GM23248 (cell line): ENCODE results near the gene RFX4. TPM values are rescaled to one million over a fixed set of nuclear protein-coding genes. Genes with fewer than 3 reads are reported as not detected.

Source experiments
- DNase-seq: peaks from one replicate; pipeline ENCODE4 v3.0.0-alpha.2; 2015
- H2AFZ ChIP-seq: fragments of 200-600 bp; sonication (generic); 2 replicates; pipeline ENCODE4 v1.6.1; 2016; ENCODE audit warnings: antibody characterized with exemption
- H3F3A ChIP-seq: fragments of 200-600 bp; sonication (generic); 2 replicates; pipeline ENCODE4 v1.6.1; 2016; ENCODE audit warnings: mild to moderate bottlenecking, antibody characterized with exemption, mixed run types; ENCODE audit not compliant: insufficient read depth
- H3K27ac ChIP-seq: fragments of 200-600 bp; sonication (generic); 2 replicates; pipeline ENCODE4 v1.5.1; 2016; ENCODE audit warnings: mild to moderate bottlenecking
- H3K27me3 ChIP-seq: fragments of 200-600 bp; sonication (generic); replicated peaks from 2 replicates; pipeline ENCODE4 v1.6.1; 2016; ENCODE audit warnings: mild to moderate bottlenecking; ENCODE audit not compliant: insufficient read depth
- H3K36me3 ChIP-seq: fragments of 200-600 bp; sonication (generic); 2 replicates; pipeline ENCODE4 v1.6.1; 2016; ENCODE audit warnings: low read depth, mild to moderate bottlenecking
- H3K4me1 ChIP-seq: fragments of 200-600 bp; sonication (generic); 2 replicates; pipeline ENCODE4 v1.6.1; 2016; ENCODE audit warnings: mild to moderate bottlenecking; ENCODE audit not compliant: insufficient read depth
- H3K4me2 ChIP-seq: fragments of 200-600 bp; sonication (generic); one replicate; pipeline ENCODE4 v1.6.1; 2016; ENCODE audit warnings: mild to moderate bottlenecking; ENCODE audit not compliant: unreplicated experiment
- H3K4me3 ChIP-seq: fragments of 200-600 bp; sonication (generic); 2 replicates; pipeline ENCODE4 v1.5.1; 2016; ENCODE audit warnings: mild to moderate bottlenecking
- H3K79me2 ChIP-seq: fragments of 200-600 bp; sonication (generic); 2 replicates; pipeline ENCODE4 v1.6.1; 2016; ENCODE audit warnings: mild to moderate bottlenecking; ENCODE audit not compliant: insufficient read depth
- H3K9ac ChIP-seq: fragments of 200-600 bp; sonication (generic); 2 replicates; pipeline ENCODE4 v1.6.1; 2016; ENCODE audit warnings: mild to moderate bottlenecking
- H3K9me2 ChIP-seq: fragments of 200-600 bp; sonication (generic); 2 replicates; pipeline ENCODE4 v1.6.1; 2016; ENCODE audit warnings: mixed run types, mild to moderate bottlenecking, moderate library complexity; ENCODE audit not compliant: insufficient read depth
- H3K9me3 ChIP-seq: fragments of 200-600 bp; sonication (generic); one replicate; pipeline ENCODE4 v1.6.1; 2017; ENCODE audit warnings: low read depth
- H4K20me1 ChIP-seq: fragments of 200-600 bp; sonication (generic); 2 replicates; pipeline ENCODE4 v1.6.0; 2016; ENCODE audit not compliant: insufficient read depth
- EZH2 ChIP-seq: fragments of 200-600 bp; sonication (generic); IDR thresholded peaks from 2 replicates; pipeline ENCODE4 v1.6.1; 2018; ENCODE audit warnings: antibody characterized with exemption, mild to moderate bottlenecking; ENCODE audit not compliant: insufficient read depth, poor library complexity, severe bottlenecking
- EZH2phosphoT487 ChIP-seq: fragments of 200-600 bp; sonication (generic); IDR thresholded peaks from 2 replicates; pipeline ENCODE4 v1.6.1; 2018; ENCODE audit warnings: antibody characterized with exemption, moderate library complexity, mild to moderate bottlenecking, low read depth; ENCODE audit not compliant: insufficient read depth
- WGBS, 2 experiments: methylation state at CpG; one replicate each; pipeline ENCODE4 v1.1.6; 2015 to 2017; ENCODE audit warnings: low lambda C conversion rate in 2 of 2, low coverage in 1 of 2; ENCODE audit errors: missing lambda C conversion rate in 2 of 2; 5-methylcytosine and 5-hydroxymethylcytosine counted together
- in situ Hi-C: fragments of 300-500 bp; cut with MboI; formaldehyde crosslinking; loops from 2 replicates; pipeline ENCODE4 v1.15.0; 2020
- polyA plus RNA-seq: library from polyadenylated mRNA; unstranded; fragments of >200 nt; fragmentation: Nextera tagmentation; extraction: Ambion mirVana; gene quantifications from 2 replicates; pipeline ENCODE4 v1.2.1, GENCODE V29; 2016
- total RNA-seq: library from RNA; depleted of rRNA; stranded (reverse); fragments of >200 nt; shearing (Covaris generic); gene quantifications from 2 replicates; pipeline ENCODE4 v1.2.3, GENCODE V29; 2014

RFX4 gene
- total and polyA plus RNA-seq, 2 experiments from 2014 or later, result not detected

DNA sequence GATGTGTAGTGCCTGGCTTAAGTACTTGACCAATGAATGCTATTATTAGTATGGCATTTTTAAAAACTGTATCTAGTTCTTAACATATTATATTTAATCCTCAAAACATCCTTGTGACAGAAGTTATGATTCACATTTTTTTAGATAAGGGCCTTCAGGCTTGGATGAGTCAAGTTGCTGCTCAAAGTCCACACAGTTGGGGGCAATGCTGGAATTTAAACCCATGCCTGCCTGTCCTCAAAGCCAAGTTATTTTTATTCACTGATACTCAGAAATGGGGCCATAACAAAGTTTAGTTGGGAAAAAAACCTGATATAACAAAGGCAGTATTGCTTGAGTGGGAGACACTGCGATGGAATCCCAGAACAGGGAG is 50.6 kb downstream of the RFX4 start:
- DNase-seq, result no peak
- TF ChIP-seq EZH2phosphoT487, result no peak
- TF ChIP-seq EZH2, result no peak
- no peaks in the 10 kb centered on the region for H3F3A ChIP-seq
- H3K4me2 ChIP-seq, result no peak overlapping the region
- H3K4me1 ChIP-seq, result no peaks in the 10 kb centered on the region
- H3K9ac ChIP-seq, result no peak overlapping the region
- in situ Hi-C loops, result no loop called here
- H3K4me3 ChIP-seq, result no peak overlapping the region
- H3K9me3 ChIP-seq, result no peaks in the 10 kb centered on the region
- H3K79me2 ChIP-seq, result no peaks in the 10 kb centered on the region
- whole genome bisulfite sequencing, 2 experiments, result 60 to 63% methylated on average over 1 of the region's 1 CpG
- H2AFZ ChIP-seq, result no peak overlapping the region
- H4K20me1 ChIP-seq, result no peaks in the 10 kb centered on the region
- no peaks in the 10 kb centered on the region for H3K9me2 ChIP-seq
- peaks cover 16% of the 10 kb centered on the region for H3K27me3 ChIP-seq
- H3K36me3 ChIP-seq, result no peaks in the 10 kb centered on the region
- H3K27ac ChIP-seq, result no peak overlapping the region

DNA sequence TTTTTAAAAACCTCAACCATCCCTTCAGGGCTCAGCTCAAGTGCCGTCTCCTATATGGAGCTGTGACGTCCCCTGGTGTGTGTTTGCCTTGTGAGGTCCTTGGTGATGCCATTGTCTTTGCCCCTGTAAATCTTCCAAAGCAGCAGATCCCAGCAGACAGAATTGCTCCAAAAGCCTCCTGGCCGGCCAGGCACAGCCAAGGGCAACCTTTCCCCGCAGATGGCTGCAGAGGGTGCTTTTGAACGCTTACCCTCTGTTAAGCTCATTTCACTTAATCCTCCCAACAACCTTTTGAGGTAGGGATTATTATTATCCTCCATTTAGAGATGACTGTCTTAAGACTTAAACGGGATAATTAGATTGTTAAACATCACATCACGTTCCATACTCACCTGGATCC is 51.4 kb downstream of the RFX4 start:
- H3K9me3 ChIP-seq, result no peaks in the 10 kb centered on the region
- H3K9ac ChIP-seq, result no peak overlapping the region
- no peak overlapping the region for H3K4me2 ChIP-seq
- H3K27ac ChIP-seq, result no peak overlapping the region
- no peak for DNase-seq
- H2AFZ ChIP-seq, result no peak overlapping the region
- H3K4me3 ChIP-seq, result no peak overlapping the region
- H4K20me1 ChIP-seq, result no peaks in the 10 kb centered on the region
- H3K9me2 ChIP-seq, result no peaks in the 10 kb centered on the region
- in situ Hi-C loops, result no loop called here
- H3K36me3 ChIP-seq, result no peaks in the 10 kb centered on the region
- no peaks in the 10 kb centered on the region for H3K79me2 ChIP-seq
- peaks cover 16% of the 10 kb centered on the region for H3K27me3 ChIP-seq
- no peak for TF ChIP-seq EZH2phosphoT487
- no peak for TF ChIP-seq EZH2
- no peaks in the 10 kb centered on the region for H3F3A ChIP-seq
- H3K4me1 ChIP-seq, result no peaks in the 10 kb centered on the region
- WGBS, 2 experiments, result 34 to 37% methylated on average over 7 of the region's 7 CpGs

- Histone ChIP-seq H3K36me3 (no peaks in the 10 kb centered on the region), H3K4me3 (no peak overlapping the region), H3F3A (no peaks in the 10 kb centered on the region), H3K79me2 (no peaks in the 10 kb centered on the region), H3K27ac (no peak overlapping the region), H3K9ac (no peak overlapping the region), H3K4me1 (no peaks in the 10 kb centered on the region), H2AFZ (no peak overlapping the region), H4K20me1 (no peaks in the 10 kb centered on the region), H3K27me3 (no peaks in the 10 kb centered on the region), H3K9me3 (no peaks in the 10 kb centered on the region), H3K9me2 (no peaks in the 10 kb centered on the region), H3K4me2 (no peak overlapping the region)
- DNase-seq, result peak; percentile 5
- in situ Hi-C loops, result no loop called here
- TF ChIP-seq EZH2 (no peak), EZH2phosphoT487 (no peak)
- WGBS, 2 experiments, result 23 to 36% methylated on average over 5 of the region's 5 CpGs
Observed at GRCh38 chr12:106643000-106643399, 60.2 kb downstream of the RFX4 start.

GRCh38 chr12:106644335-106645073 is 61.7 kb downstream of the RFX4 start:
- H3K4me3 ChIP-seq, result no peak overlapping the region
- WGBS, 2 experiments, result 78 to 79% methylated on average over 16 of the region's 16 CpGs
- H3K9ac ChIP-seq, result no peak overlapping the region
- H3K27me3 ChIP-seq, result no peaks in the 10 kb centered on the region
- H3K4me1 ChIP-seq, result no peaks in the 10 kb centered on the region
- no peaks in the 10 kb centered on the region for H3F3A ChIP-seq
- DNase-seq, result no peak
- no peak overlapping the region for H3K27ac ChIP-seq
- H3K9me2 ChIP-seq, result no peaks in the 10 kb centered on the region
- H3K4me2 ChIP-seq, result no peak overlapping the region
- H3K36me3 ChIP-seq, result no peaks in the 10 kb centered on the region
- no peaks in the 10 kb centered on the region for H3K79me2 ChIP-seq
- no peak overlapping the region for H2AFZ ChIP-seq
- no peaks in the 10 kb centered on the region for H3K9me3 ChIP-seq
- TF ChIP-seq EZH2phosphoT487 (no peak), EZH2 (no peak)
- no peaks in the 10 kb centered on the region for H4K20me1 ChIP-seq
- in situ Hi-C loops, result no loop called here

DNA sequence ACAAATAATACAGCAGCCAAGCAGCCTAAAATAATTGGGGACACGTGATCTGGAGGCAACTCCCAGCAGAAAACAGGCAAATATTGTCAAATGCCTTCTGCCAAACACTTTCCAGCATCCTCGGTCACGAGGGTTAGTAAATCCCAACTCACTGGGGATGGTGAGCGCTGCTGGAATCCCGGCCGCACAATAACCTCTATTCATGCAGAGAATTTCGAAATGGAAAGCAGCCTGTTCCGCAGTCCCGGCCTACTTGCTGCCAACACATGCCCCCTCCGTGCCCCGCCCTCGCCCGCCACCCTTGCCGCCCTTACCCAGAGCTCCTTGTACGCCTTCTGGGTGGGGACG is 62.2 kb downstream of the RFX4 start:
- no peak for DNase-seq

More for the DNA sequence above, 62.2 kb downstream of the RFX4 start:
- Histone ChIP-seq H2AFZ (no peak overlapping the region), H3K4me3 (no peak overlapping the region), H3K36me3 (no peaks in the 10 kb centered on the region), H3K9ac (no peak overlapping the region), H4K20me1 (no peaks in the 10 kb centered on the region), H3F3A (no peaks in the 10 kb centered on the region), H3K4me1 (no peaks in the 10 kb centered on the region), H3K9me2 (no peaks in the 10 kb centered on the region), H3K27me3 (no peaks in the 10 kb centered on the region), H3K4me2 (no peak overlapping the region), H3K79me2 (no peaks in the 10 kb centered on the region), H3K9me3 (no peaks in the 10 kb centered on the region), H3K27ac (no peak overlapping the region)
- TF ChIP-seq EZH2 (no peak), EZH2phosphoT487 (no peak)
- 68 to 73% methylated on average over 16 of the region's 16 CpGs for WGBS, 2 experiments
- in situ Hi-C loops, result no loop called here
